NCI-H2196 (cell line): ENCODE measurements around the gene CHRNB1.

ENCODE experiments used
- DNase-seq: peaks from one replicate; lab custom pipeline; 2025; ENCODE audit not compliant: unreplicated experiment; lab: John Stamatoyannopoulos, UW

The CHRNB1 gene

DNA sequence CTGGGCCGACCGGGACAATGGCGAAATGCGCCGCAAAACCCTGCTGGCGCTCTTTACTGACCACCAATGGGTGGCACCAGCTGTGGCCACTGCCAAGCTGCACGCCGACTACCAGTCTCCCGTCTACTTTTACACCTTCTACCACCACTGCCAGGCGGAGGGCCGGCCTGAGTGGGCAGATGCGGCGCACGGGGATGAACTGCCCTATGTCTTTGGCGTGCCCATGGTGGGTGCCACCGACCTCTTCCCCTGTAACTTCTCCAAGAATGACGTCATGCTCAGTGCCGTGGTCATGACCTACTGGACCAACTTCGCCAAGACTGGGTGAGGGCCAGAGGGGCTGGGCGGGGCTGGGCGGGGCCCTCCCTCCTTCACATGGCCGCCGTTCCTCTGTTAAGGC, 29.1 kb upstream of the CHRNB1 start:
- DNase-seq: no peak

- no peak for DNase-seq
These were observed 28.5 kb upstream of the CHRNB1 start for GRCh38 chr17:7416323-7416722.

- no peak for DNase-seq
These were observed 27.7 kb upstream of the CHRNB1 start for GRCh38 chr17:7417056-7417655.

GRCh38 chr17:7418472-7419152, 26.2 kb upstream of the CHRNB1 start:
- no peak for DNase-seq

- no peak for DNase-seq
These were observed 24.8 kb upstream of the CHRNB1 start, which contains the start of gene SPEM1 for GRCh38 chr17:7419819-7420610. TSS of gene SPEM1 (plus strand) at chr17:7420324. CDS start at chr17:7420385, 61 bp downstream.

GRCh38 chr17:7421186-7421585, 23.7 kb upstream of the CHRNB1 start:
- DNase-seq: no peak

DNA sequence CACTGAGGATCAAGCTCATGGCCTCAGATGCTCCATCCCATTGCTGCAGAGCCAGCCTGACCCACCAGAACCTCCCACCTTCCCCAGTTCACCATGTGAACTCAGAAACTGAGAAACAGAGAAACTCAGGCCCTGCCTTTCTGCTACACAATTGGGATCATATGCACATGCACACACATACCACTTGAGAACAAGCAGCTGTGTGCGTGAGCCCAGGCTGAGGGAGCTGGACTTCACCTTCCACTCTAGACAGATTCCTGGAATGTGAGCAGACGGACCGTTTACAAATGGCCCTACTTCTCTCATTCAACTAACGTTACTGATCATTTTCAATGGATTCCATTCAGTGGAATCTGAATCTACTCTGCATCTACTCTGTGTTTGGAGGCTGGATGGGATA, 21.2 kb upstream of the CHRNB1 start:
- no peak for DNase-seq

DNA sequence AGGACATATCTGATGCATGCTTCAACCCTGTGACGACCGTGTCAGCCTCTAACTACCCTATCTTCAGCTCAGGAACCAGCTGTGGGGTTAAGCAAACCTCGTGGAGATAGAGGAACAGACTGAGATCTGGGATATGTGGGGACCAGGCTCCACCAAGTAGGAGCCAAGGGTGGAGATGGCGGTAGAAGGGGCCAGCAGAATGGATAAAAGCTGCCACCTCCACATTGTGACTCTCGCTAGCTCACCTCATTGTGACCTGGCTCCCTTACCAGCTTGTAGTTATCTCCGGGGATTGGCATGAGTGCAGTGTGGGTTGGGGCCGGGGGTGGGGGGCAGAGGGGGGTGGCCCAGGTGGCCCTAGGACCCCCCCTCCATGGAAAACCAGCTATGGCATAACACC, 19.5 kb upstream of the CHRNB1 start, which contains the start of gene SPEM2:
Gene SPEM2 (plus strand): TSS at position 301 of the 400 bp plus-strand sequence. CDS start 73 bp downstream, at position 374.
- no peak for DNase-seq

DNA sequence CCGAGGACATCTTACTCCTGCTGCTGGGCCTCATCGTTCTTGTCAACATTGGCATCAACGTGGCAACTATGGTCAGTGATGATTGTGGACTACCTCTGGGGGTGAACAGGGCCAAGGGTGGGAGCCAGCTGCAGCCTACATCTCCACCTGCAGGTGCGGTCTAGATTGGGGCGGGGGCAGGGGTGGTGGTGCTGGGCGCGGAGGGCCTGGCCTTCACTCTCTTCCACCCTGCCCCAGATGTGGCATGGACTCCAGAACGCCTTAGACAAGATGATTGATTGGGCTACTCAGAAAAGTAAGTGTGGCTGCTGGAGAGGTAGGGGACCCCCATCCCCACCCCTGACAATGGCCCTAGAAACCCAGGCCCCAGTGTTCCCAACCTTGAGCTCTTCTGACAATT, 19.1 kb upstream of the CHRNB1 start:
- DNase-seq: no peak

DNA sequence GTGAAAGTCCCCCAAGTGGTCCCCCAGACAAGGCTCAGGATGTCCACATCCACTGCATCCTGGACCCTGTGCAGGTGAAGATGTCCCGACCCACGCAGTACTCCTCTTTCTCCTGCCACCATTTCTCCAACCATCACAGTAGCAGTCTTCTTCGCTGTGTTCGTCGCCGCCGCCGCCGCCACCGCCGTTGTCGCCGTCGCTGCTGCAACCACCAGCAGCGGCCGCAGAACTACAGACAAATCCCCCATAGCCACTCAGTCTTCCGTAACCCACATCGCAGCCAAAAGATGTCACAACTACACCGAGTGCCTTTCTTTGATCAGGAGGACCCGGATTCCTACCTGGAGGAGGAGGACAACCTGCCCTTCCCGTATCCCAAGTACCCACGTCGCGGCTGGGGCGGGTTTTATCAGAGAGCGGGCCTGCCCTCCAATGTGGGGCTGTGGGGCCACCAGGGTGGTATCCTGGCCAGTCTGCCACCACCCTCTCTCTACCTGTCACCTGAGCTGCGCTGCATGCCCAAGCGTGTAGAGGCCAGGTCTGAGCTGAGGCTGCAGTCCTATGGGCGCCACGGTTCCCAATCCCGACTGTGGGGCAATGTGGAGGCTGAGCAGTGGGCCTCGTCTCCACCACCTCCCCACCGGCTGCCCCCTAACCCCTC, 18.5 kb upstream of the CHRNB1 start:
- DNase-seq: no peak

GRCh38 chr17:7426896-7427489, 17.9 kb upstream of the CHRNB1 start:
- no peak for DNase-seq

DNA sequence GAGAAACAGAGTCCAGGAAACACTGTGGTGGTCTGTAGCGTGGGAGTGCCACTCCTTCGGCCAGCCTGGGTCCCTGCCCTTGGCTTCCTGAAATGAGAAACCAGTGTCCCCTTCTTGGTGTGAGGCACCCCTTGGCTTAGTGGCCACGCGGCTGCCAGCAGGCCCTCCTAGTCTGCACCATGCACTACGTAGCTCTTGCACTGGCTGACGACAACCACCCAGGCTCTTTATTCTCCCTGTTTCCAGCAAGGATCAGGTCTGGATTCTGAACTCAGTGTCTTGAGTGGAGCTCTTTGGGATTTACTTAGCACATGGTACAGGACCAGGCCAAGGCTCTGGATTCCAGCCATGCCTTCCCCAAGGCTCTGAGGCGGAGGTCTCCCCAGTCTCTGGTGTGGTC, 17.3 kb upstream of the CHRNB1 start:
- no peak for DNase-seq

DNA sequence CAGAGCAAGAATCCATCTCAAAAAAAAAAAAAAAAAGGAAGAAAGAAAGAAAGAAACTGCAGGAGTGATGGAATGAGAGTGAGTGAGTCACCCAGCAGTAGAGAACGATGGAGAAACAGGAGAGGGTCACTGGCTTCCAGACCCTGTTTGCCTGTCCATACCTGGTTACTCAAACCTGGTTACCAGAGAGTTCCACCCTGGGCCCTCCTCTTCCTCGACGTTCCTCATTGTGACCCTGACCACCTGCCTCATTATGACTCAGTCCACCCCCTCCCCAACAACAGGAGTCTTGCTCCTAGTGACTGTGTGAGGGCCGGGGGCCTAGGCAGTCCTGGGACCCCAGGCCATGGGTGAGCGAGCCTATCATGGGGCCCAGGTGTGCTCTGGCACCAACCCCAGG, 16.3 kb upstream of the CHRNB1 start, which contains the start of gene SPEM3:
Gene SPEM3 (plus strand): TSS at position 301 of the 400 bp plus-strand sequence. CDS start 46 bp downstream, at position 347.
- DNase-seq: no peak

- no peak for DNase-seq
These were observed 15.1 kb upstream of the CHRNB1 start for GRCh38 chr17:7429722-7430121.

DNA sequence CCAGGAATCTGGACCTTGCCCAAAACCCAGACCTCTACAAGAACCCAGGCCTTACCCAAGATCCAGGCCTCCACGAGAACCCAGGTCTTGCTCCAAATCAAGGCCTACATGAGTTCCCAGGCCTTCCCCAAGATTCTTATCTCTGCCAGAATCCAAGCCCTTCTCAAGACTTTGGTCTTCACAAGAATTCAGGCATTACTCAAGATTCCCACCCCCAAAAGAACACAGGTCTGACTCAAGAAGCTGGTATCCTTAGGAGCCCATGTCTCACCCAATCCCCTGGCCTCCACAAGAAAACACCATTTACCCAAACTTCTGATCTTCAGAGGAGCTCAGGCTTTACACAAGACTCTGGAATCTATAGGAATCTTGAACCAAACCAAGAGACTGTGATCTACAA, 13.6 kb upstream of the CHRNB1 start:
- DNase-seq: no peak

GRCh38 chr17:7432296-7432695, 12.6 kb upstream of the CHRNB1 start:
- no peak for DNase-seq

- DNase-seq: peak; percentile 12
These were observed 8.9 kb upstream of the CHRNB1 start for GRCh38 chr17:7435676-7436555.

- DNase-seq: peak; percentile 81
These were observed 8.1 kb upstream of the CHRNB1 start for GRCh38 chr17:7436556-7437368.

GRCh38 chr17:7437369-7437863, 7.4 kb upstream of the CHRNB1 start:
- no peak for DNase-seq
